ENCODE data around the gene C18orf63.

DNA sequence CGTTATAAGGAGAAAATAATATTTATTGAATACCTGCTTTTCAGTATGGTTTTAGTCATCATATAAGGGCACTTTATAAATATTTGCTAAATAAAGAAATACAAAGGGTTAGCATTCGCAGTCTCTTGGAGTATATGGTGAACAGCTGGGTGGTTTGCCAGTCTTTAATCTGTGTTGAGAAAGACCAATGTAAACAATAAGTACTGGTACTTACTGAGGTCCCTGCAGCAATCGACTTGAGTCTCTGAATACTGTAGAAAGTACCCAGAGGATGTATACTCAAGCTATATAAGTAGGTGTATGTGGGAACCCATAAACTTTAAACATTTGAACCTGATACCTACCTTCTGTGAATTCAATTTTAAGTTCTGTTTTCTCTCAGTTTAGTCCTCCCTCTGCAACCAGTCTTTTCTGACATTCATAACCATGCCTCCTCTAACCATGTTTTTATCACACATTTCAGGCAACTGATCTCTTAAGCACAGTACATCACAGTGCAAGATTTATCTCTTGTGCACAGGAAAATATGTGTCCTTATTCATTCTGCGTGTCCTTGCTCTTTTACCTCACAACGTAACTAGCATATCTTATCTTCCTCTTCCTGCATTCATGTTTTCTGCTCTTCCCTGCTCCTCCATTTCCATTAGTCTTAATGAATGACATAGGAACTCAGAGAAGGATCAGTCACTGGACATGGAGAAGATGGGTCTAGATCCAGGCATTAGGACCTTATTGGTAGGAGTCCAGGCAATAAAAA lies 21.7 kb downstream of the C18orf63 start:
- TF ChIP-seq, protein P1, sequence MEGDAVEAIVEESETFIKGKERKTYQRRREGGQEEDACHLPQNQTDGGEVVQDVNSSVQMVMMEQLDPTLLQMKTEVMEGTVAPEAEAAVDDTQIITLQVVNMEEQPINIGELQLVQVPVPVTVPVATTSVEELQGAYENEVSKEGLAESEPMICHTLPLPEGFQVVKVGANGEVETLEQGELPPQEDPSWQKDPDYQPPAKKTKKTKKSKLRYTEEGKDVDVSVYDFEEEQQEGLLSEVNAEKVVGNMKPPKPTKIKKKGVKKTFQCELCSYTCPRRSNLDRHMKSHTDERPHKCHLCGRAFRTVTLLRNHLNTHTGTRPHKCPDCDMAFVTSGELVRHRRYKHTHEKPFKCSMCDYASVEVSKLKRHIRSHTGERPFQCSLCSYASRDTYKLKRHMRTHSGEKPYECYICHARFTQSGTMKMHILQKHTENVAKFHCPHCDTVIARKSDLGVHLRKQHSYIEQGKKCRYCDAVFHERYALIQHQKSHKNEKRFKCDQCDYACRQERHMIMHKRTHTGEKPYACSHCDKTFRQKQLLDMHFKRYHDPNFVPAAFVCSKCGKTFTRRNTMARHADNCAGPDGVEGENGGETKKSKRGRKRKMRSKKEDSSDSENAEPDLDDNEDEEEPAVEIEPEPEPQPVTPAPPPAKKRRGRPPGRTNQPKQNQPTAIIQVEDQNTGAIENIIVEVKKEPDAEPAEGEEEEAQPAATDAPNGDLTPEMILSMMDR (IDR thresholded peaks at IDR 0.05) = no peak
- TF ChIP-seq POLR2A (IDR thresholded peaks at IDR 0.05) = no peak
- no peak for TF ChIP-seq POLR2AphosphoS5 (IDR thresholded peaks at IDR 0.05)
- TF ChIP-seq EP300 (IDR thresholded peaks at IDR 0.05) = no peak
